NB4 (cell line): Measurements from ENCODE around the gene SLC17A7.
A peak's percentile ranks its signal among the peaks of the same experiment; 100 is the strongest.

Experiments used
- DNase-seq: peaks from one replicate; pipeline ENCODE4 v3.0.0; 2010; ENCODE audit warnings: low read depth
- H3K4me3 ChIP-seq: one replicate; pipeline ENCODE4 v1.5.1; 2011; ENCODE audit warnings: mild to moderate bottlenecking, low read depth, low read length, moderate library complexity
- CTCF ChIP-seq: IDR thresholded peaks from one replicate; pipeline ENCODE4 v1.5.1; 2012; ENCODE audit warnings: low read depth, low read length
- MAX ChIP-seq: IDR thresholded peaks from 2 replicates; pipeline ENCODE4 v1.6.1; 2011; ENCODE audit warnings: low read depth, low read length
- MYC ChIP-seq: IDR thresholded peaks from 2 replicates; pipeline ENCODE4 v1.6.1; 2011; ENCODE audit warnings: low read depth, low read length
- POLR2A ChIP-seq: IDR thresholded peaks from 2 replicates; pipeline ENCODE4 v1.6.1; 2011; ENCODE audit warnings: mild to moderate bottlenecking; ENCODE audit not compliant: insufficient read length; ENCODE audit errors: extremely low read depth

The SLC17A7 gene

GRCh38 chr19:49432141-49433073, 8.9 kb downstream of the SLC17A7 start:
- no peak for TF ChIP-seq CTCF
- no peak for TF ChIP-seq MAX
- no peak for TF ChIP-seq MYC
- TF ChIP-seq POLR2A, result no peak
- DNase-seq, result no peak
- H3K4me3 ChIP-seq, result no peak overlapping the region

- DNase-seq, result no peak
- H3K4me3 ChIP-seq, result no peak overlapping the region
- TF ChIP-seq MYC (no peak), POLR2A (no peak), MAX (no peak), CTCF (no peak)
Measured at GRCh38 chr19:49431330-49431749, 10.0 kb downstream of the SLC17A7 start.

GRCh38 chr19:49430678-49431329, 10.5 kb downstream of the SLC17A7 start:
- TF ChIP-seq MAX (peak; percentile 97), MYC (no peak), CTCF (peak; percentile 57)
- peak; percentile 69 for DNase-seq
- H3K4me3 ChIP-seq, result no peak overlapping the region

GRCh38 chr19:49430172-49430677, 11.1 kb downstream of the SLC17A7 start:
- H3K4me3 ChIP-seq, result no peak overlapping the region
- no peak for DNase-seq
- TF ChIP-seq MAX (peak; percentile 12; the same call in 1 of the 2 replicates), CTCF (no peak)

GRCh38 chr19:49428547-49429451, 12.5 kb downstream of the SLC17A7 start:
- TF ChIP-seq CTCF (no peak), POLR2A (no peak), MAX (no peak), MYC (no peak)
- no peak overlapping the region for H3K4me3 ChIP-seq
- DNase-seq, result no peak
